Endometrial microvascular endothelial cells (primary cell): ENCODE measurements around the gene LILRA2. TPM values are rescaled to one million over a fixed set of nuclear protein-coding genes. Genes with fewer than 3 reads are reported as not detected.
"Not testable (repeated sequence)": the region's sequence is repeated elsewhere in the genome, so short reads cannot be mapped to it uniquely, and the experiment has no call there.

Source experiments
- in situ Hi-C: cut with HindIII; loops from 2 replicates; pipeline ENCODE4 v1.10.0; 2017; ENCODE audit warnings: low sequenced_read_pairs, low pct_unique_long_range_greater_than_20kb; ENCODE audit errors: inconsistent ontology term
- total RNA-seq: library from RNA; depleted of rRNA; stranded (reverse); fragments of >200 nt; gene quantifications from one replicate; pipeline ENCODE4 v1.2.3, GENCODE V29; 2015; ENCODE audit errors: inconsistent ontology term

Gene LILRA2
- total RNA-seq, 1 donor from 2014 or later, result not detected

DNA sequence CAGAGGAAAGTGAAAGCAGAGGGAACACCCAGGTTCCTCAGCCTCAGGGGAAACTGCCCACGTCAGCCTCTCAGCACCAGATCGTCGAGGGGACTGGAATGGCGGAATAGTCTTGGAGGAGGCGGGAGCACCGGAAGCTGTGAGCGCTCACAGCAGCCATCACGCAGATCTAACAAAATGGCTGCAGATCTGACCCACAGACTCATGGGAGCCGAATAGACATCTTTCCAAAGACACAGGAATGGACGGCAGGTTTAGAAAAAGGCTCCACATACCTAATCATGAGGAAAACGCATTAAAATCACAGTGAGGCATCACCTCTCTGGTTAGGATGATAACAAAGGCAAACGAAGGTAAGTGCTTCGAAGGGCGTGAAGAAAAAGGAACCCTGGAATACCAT lies 11.8 kb upstream of the LILRA2 start:
- in situ Hi-C loops, result no loop called here

DNA sequence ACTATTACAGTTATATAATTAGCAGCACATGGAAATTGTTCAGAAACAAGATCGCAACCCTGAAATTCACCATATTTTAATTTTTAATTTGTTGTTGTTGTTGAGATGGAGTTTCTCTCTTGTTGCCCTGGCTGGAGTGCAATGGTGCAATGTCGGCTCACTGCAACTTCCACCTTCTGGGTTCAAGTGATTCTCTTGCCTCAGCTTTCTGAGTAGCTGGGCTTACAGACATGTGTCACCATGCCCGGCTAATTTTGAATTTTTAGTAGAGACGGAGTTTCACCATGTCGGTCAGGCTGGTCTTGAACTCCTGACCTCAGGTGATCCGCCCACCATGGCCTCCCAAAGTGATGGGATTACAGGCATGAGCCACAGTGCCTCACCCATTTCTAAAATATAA lies 10.4 kb upstream of the LILRA2 start:
- in situ Hi-C loops, result not testable (repeated sequence)

DNA sequence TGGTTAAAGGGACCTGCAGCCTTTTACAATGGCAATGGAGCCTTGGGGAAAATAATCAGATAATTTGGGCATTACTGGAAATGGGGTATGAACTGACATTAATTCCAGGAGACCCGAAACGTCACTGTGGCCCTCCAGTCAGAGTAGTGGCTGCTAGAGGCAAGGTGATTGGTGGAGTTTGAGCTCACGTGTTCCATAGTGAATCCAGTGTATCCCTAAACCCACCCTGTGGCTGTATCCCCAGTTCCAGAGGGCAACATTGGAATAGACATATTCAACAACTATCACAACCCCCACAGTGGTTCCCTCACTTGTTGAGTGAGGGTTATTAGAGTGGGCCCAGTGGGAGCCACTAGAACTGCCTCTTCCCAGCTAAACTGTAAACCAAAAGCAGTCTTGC lies 3.3 kb upstream of the LILRA2 start:
- in situ Hi-C loops, result no loop called here

DNA sequence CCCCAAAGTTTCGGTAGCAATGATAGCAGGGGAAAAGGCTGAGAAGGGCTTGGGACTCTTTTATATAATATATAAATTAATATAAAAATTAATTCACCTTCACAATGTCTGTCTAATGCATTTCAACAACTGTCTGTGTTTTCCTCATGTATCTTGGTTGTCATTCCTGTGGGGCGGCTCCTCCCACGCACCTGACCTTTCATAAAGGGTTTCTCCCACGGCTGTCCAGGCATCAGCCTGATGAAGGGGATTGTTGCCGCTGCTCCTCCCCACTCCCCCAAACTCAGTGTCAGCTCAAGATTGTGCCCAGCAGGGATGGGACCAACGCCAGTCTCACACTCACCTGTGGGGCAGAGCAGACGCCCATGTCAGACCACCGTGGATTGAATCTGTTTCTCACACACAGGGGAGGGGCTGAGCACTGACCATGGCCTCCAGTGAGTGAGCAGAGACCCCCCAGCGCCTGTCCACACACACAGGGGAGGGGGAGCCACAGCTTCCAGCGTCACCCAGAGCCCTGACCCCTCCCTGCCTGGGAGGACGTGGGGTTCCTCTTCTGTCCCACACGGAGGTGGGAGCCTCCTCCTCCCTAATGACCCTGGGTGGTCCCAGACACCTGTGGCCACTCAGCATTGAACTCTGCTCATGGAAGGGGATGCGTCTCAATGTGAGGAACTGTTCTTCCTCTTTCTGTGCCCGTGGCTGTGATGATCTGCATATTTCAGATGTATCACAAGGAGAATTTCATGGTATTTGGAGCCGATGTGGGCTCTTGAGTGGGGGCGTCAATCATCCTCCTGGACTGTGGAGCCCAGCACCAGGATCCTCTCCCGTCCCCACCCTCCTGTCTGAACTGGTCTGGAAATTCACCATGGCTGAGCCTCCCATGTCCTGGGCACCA lies 1.6 kb upstream of the LILRA2 start:
- in situ Hi-C loops, result not testable (repeated sequence)

DNA sequence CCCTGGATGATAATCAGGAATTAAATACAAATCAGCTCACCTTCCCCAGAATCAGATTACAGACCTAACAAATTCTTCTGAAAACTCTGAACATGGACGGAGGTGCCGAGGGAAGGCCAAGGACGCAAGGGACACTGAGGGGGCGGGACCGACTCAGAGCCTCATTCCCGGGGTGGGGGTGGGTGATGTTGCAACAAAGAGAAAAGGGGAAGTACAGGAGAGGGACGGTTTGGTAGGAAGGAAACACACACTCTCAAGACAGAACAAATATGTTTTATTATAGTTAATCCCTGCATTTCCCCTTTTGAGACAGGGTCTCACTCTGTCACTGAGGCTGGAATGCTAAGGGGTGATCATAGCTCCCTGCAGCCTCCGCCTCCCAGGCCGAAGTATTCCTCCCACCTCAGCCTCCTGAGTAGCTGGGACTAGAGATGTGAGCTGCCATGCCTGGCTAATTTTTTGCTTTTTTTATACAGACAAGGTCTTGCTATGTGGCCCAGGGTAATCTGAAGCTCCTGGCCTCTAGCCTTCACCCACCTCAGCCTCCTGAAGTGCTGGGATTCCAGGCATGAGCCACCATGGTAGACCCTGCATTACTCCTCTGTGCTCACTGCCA lies 786 bp upstream of the LILRA2 start:
- in situ Hi-C loops, result no loop called here

DNA sequence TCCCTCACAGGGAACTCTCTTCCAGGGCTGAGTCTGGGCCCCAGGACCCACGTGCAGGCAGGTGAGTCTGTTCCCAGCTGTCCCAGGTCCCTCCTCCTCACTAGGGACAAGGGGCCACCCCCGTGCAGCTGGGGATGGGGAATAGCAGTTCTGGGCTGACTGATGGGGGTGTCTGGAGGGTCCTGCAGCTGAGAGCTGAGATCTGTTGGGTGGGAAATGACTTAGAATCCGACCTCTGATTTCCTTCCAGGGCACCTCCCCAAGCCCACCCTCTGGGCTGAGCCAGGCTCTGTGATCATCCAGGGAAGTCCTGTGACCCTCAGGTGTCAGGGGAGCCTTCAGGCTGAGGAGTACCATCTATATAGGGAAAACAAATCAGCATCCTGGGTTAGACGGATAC lies 461 bp downstream of the LILRA2 start:
- in situ Hi-C loops, result no loop called here

DNA sequence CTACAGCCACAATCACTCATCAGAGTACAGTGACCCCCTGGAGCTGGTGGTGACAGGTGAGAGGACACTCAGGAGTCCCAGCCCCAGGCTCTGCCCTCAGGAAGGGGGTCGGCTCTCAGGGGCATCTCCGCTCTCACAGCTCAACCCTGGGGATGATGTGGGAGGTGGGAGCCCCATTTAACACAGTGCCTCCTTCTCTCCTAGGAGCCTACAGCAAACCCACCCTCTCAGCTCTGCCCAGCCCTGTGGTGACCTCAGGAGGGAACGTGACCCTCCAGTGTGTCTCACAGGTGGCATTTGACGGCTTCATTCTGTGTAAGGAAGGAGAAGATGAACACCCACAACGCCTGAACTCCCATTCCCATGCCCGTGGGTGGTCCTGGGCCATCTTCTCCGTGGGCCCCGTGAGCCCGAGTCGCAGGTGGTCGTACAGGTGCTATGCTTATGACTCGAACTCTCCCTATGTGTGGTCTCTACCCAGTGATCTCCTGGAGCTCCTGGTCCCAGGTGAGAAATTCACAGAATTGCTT lies 1.0 kb downstream of the LILRA2 start:
- in situ Hi-C loops, result no loop called here

DNA sequence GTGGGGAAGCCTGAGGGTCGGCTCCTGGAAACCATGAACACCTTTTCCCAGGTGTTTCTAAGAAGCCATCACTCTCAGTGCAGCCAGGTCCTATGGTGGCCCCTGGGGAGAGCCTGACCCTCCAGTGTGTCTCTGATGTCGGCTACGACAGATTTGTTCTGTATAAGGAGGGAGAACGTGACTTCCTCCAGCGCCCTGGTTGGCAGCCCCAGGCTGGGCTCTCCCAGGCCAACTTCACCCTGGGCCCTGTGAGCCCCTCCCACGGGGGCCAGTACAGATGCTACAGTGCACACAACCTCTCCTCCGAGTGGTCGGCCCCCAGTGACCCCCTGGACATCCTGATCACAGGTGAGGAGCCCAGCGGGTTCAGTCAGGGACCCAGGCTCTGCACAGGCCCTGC lies 1.6 kb downstream of the LILRA2 start:
- in situ Hi-C loops, result not testable (repeated sequence)

DNA sequence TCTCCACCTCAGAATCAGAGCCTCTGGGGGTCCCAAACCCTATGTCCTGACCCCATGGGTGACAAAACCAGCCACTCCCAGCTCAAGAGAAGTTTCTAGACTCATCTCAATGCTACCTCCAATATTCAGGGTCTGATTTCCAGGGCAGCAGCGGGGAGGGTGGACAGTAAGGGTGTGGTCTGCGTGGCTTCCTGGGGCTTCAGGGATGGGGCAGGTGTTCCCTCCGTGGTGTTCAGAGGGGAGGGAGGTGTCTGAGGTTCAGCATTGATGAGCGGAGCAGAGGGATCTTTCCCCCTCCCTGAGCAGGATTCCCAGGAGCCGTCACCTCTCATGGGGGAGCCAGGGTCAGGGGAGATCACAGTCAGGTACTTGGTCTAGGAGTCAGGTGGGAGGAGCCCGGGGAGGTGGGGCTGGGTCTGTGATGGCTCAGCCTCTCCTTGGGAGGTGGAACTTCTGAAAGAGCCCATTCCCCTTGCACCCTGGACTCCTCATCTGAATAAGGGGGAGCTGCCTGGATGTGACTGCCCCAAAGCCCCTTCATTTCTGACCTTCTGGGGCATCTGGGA lies 2.9 kb downstream of the LILRA2 start:
- in situ Hi-C loops, result no loop called here

DNA sequence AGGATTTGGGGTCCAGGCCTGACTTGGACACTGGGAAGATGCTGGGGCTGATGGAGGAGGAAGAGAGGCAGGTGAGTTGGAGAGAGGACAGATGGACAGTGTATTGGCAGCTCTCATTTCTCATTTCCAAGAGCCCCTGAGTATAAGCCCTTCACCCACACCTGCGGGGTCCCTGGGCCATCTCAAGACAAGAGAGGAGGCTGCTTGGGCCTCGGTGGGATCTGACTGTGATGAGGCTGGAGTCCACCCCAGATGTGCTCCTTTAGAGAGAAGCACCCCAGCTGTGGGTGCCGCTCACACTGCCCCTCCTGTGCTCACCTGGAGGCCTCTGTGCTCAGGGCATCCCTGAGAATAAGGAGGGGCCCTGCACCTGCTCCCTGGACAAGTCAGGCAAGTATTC lies 3.7 kb downstream of the LILRA2 start:
- in situ Hi-C loops, result no loop called here

DNA sequence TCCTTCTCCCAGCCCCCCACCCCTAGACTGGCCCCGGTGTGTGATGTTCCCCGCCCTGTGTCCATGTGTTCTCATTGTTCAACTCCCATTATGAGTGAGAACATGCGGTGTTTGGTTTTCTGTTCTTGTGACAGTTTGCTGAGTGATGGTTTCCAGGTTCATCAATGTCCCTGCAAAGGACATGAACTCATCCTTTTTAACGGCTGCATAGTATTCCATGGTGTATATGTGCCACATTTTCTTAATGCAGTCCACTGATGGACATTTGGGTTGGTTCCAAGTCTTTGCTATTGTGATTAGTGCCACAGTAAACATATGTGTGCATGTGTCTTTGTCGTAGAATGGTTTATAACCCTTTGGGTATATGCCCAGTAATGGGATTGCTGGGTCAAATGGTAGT lies 4.7 kb downstream of the LILRA2 start:
- in situ Hi-C loops, result not testable (repeated sequence)

DNA sequence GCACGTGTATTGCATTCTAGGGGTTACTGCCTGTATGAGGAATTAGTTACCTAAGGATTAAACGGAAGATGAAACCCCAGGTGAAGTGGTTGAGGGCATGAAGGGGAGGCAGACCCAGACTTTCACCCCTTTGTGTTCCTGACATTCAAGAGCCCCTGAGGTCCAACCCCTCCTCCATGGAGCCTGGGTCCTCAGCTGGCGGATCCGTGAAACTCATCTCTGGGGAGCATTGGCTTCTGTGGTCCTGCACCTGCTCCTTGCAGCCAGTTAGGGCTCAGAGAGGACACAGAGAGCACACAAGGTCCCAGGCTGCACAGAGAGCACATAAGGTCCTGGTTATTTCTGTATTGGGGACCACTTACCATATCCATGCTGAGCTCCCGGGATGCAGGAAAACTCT lies 12.8 kb downstream of the LILRA2 start:
- in situ Hi-C loops, result no loop called here

DNA sequence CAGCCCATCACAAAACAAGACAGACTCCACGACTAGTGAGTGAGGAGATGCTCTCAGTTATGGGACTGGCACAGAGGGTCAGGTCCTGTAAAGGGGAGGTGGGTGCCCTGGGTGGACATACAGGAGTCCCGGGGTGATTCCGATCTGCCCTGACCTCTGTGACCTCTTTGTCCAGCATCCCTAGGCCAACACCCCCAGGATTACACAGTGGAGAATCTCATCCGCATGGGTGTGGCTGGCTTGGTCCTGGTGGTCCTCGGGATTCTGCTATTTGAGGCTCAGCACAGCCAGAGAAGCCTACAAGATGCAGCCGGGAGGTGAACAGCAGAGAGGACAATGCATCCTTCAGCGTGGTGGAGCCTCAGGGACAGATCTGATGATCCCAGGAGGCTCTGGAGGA lies 13.4 kb downstream of the LILRA2 start:
- in situ Hi-C loops, result no loop called here

DNA sequence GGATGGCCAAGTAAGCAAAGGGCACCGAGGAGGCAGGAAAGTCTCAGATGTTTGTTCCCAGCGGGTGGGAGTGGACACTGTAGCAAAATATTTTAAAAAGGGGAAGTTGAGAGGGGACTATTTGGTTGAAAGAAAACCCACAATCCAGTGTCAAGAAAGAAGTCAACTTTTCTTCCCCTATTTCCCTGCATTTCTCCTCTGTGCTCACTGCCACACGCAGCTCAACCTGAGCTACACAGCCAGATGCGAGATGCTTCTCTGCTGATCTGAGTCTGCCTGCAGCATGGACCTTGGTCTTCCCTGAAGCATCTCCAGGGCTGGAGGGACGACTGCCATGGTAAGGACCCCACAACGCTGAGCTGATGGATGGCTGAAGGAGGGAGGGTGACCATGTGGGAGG lies 19.9 kb downstream of the LILRA2 start, which contains the start of gene LILRA1:
LILRA1 (plus strand) TSS at position 188 of the 400 bp plus-strand sequence. CDS start 613 bp downstream, outside the sequence.
- in situ Hi-C loops, result not testable (repeated sequence)

DNA sequence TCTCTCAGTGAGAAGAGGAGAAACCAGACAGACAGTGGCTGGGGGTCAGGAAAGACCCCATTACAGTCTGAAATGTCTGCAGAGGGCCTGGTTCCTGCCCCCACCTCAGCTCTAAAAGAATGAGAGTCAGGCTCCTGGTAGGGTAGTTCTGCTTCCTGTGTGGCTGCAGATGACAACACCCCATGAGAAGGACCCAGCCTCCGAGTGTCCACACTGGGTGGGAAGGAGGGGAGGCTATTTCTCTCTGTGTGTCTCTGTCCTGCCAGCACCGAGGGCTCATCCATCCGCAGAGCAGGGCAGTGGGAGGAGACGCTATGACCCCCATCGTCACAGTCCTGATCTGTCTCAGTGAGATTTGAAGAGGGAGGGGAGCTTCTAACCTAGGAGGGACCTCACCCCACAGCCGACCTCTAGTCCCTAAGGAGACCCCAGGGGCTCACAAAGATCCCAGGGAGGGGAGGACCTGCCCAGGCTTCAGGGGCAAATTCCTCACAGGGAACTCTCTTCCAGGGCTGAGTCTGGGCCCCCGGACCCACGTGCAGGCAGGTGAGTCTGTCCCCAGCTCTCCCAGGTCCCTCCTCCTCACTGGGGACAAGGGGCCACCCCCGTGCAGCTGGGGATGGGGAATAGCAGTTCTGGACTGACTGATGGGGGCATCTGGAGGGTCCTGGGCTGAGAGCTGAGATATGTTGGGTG lies 20.5 kb downstream of the LILRA2 start:
- in situ Hi-C loops, result not testable (repeated sequence)

DNA sequence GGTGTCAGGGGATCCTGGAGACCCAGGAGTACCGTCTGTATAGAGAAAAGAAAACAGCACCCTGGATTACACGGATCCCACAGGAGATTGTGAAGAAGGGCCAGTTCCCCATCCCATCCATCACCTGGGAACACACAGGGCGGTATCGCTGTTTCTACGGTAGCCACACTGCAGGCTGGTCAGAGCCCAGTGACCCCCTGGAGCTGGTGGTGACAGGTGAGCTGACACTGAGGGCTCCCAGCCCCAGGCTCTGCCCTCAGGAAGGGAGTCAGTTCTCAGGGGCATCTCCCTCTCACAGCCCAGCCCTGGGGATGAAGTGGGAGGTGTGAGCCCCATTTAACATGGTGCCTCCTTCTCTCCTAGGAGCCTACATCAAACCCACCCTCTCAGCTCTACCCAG lies 21.1 kb downstream of the LILRA2 start:
- in situ Hi-C loops, result no loop called here

DNA sequence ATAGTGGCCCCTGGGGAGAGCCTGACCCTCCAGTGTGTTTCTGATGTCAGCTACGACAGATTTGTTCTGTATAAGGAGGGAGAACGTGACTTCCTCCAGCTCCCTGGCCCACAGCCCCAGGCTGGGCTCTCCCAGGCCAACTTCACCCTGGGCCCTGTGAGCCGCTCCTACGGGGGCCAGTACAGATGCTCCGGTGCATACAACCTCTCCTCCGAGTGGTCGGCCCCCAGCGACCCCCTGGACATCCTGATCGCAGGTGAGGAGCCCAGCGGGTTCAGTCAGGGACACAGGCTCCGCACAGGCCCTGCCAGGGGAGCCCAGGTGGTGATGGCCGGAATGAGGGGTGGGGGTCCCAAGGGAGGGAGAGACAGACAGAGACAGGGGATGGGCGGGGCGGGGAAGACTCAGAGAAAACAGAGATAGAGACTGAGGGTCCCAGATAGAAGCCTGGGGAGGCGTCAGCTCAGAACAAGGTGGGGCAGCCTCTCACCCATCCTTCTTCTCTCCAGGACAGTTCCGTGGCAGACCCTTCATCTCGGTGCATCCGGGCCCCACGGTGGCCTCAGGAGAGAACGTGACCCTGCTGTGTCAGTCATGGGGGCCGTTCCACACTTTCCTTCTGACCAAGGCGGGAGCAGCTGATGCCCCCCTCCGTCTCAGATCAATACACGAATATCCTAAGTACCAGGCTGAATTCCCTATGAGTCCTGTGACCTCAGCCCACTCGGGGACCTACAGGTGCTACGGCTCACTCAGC lies 22.3 kb downstream of the LILRA2 start:
- in situ Hi-C loops, result not testable (repeated sequence)

DNA sequence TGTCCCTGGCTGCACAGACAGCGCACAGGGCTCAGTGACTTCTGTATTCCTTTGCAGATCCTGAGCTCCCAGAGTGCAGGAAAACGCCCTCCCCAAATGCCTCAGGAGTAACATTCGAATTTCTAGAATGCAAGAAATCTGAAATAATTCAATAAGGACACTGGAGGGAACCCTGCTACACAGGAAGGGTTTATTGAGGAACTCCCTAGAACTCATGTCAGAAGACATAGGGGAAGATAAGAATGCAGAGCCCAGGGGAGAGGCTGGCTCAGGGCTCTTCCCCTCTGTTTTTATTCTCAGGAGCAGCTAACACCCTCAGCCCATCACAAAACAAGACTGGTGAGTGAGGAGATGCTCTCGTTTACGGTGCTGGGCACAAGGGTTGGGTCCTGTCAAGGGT lies 26.6 kb downstream of the LILRA2 start:
- in situ Hi-C loops, result no loop called here

DNA sequence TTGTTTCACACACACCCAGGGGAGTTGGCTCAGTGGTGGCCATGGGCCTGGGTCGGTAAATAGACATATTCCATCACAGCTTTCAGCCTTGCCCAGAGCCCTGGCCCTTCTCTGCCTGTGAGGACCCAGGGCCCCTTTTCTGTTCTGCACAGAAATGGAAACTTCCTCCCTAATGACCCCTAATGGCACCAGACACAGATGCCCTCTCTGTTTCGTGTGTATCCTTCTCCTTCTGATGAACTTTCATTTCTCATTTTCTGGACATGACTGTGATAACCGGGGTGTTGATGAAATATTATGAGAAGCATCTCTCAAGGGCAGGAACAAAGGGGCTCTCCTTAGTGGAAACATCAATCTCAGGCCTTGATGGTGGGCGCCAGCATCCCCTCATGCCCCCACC lies 32.6 kb downstream of the LILRA2 start:
- in situ Hi-C loops, result no loop called here
